Fibroblast of villous mesenchyme (primary cell): ENCODE measurements around the gene FSTL4. TPM values are rescaled to one million over a fixed set of nuclear protein-coding genes. Genes with fewer than 3 reads are reported as not detected.

Source experiments
- DNase-seq: peaks from one replicate; pipeline ENCODE4 v3.0.0-alpha.2; 2010; ENCODE audit warnings: low read depth
- H3K4me3 ChIP-seq: 2 replicates; pipeline ENCODE4 v1.5.1; 2011; ENCODE audit warnings: low read depth, mild to moderate bottlenecking, low read length
- CTCF ChIP-seq: IDR thresholded peaks from 2 replicates; pipeline ENCODE4 v1.5.1; 2012; ENCODE audit warnings: low read depth, mild to moderate bottlenecking, low read length; ENCODE audit not compliant: insufficient read depth
- total RNA-seq: library from RNA; depleted of rRNA; stranded (reverse); fragments of >200 nt; gene quantifications from 2 replicates; pipeline ENCODE4 v1.2.3, GENCODE V29; 2012

Gene FSTL4
- total RNA-seq, 1 donor: not detected

DNA sequence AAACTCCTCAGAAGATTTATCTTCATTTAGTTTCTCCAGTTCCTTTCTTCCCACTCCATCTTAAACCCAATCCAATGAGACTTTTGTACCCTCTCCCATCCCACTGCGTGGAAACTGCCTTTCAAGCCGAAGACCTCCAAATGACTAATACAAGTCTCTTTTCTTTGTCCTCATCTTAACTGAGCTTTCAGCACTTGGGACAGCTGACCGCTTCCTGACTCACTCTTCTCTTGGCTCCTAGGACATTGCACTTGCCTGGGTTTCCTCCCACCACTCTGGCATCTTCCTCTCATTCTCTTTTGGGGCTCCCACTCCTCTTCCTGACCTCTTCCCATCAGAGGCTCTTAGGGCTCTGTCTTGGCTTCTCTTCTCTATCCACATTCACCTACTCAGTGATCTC is 316.8 kb downstream of the FSTL4 start:
- no peak for TF ChIP-seq CTCF
- no peak for DNase-seq
- H3K4me3 ChIP-seq: no peak overlapping the region

- no peak overlapping the region for H3K4me3 ChIP-seq
- TF ChIP-seq CTCF: no peak
- DNase-seq: no peak
These were observed 318.0 kb downstream of the FSTL4 start for GRCh38 chr5:133294380-133294779.

DNA sequence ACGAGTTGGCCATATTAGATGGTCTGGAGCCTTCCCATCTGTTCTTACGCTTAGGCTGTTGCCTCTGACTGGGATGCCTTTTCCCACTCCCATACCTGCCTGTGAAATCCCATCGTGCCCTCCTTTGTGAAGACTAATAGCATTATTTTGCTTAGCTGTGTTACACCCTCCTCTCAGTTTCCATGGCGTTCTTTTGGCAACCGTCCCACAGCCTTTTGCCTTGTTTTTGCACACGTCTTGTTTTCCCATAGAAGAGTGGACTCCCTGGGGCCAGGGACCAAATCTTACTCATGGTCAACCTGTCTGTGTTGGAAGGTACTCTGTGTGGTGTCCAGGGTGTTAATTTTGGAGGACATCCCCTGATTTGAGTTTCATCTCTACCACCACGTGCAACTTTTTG is 318.4 kb downstream of the FSTL4 start:
- H3K4me3 ChIP-seq: no peak overlapping the region

DNA sequence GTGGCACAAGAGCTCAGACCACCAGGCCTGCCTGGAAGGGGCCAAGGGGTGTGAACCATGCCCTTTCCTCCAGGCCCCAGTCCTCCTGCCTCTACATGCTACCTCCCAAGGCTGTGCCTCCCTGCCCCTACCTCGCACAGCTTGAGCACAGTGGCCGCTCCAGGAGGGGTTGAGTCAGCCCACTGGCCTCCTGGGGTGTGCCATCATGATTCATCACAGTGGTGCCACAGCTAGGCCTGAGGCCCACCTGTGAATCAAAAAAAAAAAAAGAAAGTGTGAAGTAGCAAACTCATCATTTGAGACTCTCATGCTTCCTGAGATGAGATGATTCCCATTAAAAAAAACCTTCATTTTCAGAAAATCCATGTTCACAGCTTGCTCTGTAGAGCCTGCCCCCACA is 320.0 kb downstream of the FSTL4 start:
- no peak for TF ChIP-seq CTCF
- no peak overlapping the region for H3K4me3 ChIP-seq
- DNase-seq: no peak

More for the DNA sequence above, 318.4 kb downstream of the FSTL4 start:
- no peak for DNase-seq
- TF ChIP-seq CTCF: no peak

- TF ChIP-seq CTCF: no peak
- H3K4me3 ChIP-seq: no peak overlapping the region
- no peak for DNase-seq
These were observed 320.8 kb downstream of the FSTL4 start for GRCh38 chr5:133291524-133291923.

DNA sequence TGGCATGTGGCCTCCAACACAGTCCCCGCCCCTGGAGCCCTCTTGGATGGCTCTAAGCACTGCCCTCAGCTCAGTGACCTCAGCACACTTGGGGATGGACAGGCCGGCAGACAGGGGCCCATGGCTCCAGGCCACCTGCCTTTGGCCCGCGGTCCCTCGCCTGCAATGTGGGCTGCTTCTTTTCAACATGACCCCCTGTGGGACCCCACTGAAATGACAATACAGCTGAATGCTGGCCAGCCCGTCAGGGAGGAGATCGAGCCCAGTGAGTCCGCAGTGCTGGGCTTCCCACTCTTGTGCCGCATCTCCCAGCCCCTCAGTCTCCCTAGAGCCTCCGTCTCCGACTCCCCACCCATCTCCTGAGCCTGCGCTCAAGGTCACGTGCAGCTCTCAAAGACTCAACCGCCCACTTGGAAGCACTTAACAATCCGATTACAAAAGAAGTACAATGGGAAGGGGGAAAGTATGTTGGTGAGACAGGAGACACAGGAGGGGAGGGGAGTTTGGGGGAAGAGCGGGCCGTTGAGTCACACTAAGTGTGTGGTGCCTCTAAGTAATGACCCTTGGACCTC is 321.6 kb downstream of the FSTL4 start:
- DNase-seq: no peak
- no peak overlapping the region for H3K4me3 ChIP-seq
- TF ChIP-seq CTCF: no peak

GRCh38 chr5:133289686-133290367 is 322.5 kb downstream of the FSTL4 start:
- no peak for DNase-seq
- no peak for TF ChIP-seq CTCF

More at GRCh38 chr5:133289686-133290367, 322.5 kb downstream of the FSTL4 start:
- no peak overlapping the region for H3K4me3 ChIP-seq
